Hindlimb muscle (tissue), 1 donor: ENCODE results near the gene CAMK2A. TPM values are rescaled to one million over a fixed set of nuclear protein-coding genes. Genes with fewer than 3 reads are reported as not detected.

Experiments
- polyA plus RNA-seq: library from polyadenylated mRNA; unstranded; fragments of 120-200 nt; gene quantifications from one replicate; pipeline ENCODE4 v1.2.1, GENCODE V29; 2013; ENCODE audit not compliant: insufficient read length

CAMK2A gene
- polyA plus RNA-seq, 1 donor: 116 TPM

Other genes starting within 250 kb of the CAMK2A start
- 45.1 TPM for gene CSF1R, start 203.2 kb downstream of the CAMK2A start, polyA plus RNA-seq
- gene PDGFRB, start 133.9 kb downstream of the CAMK2A start, polyA plus RNA-seq: 174 TPM
- 0.19 TPM for gene CDX1, start 123.0 kb downstream of the CAMK2A start, polyA plus RNA-seq
- gene SLC6A7, start 99.7 kb downstream of the CAMK2A start, polyA plus RNA-seq: 0.22 TPM
- gene ARSI, start 13.1 kb upstream of the CAMK2A start, polyA plus RNA-seq: 8.2 TPM
- 23.5 TPM for gene TCOF1, start 67.9 kb upstream of the CAMK2A start, polyA plus RNA-seq
- gene CD74, start 123.1 kb upstream of the CAMK2A start, polyA plus RNA-seq: 195 TPM
- 2,799 TPM for gene RPS14, start 160.0 kb upstream of the CAMK2A start, polyA plus RNA-seq
- 48.2 TPM for gene NDST1, start 218.4 kb upstream of the CAMK2A start, polyA plus RNA-seq